Kidney glomerular epithelial cell (primary cell): Measurements from ENCODE around the gene DTNB.

Experiments used
- DNase-seq: peaks from one replicate; lab custom pipeline; 2025; lab: John Stamatoyannopoulos, UW

Gene DTNB

GRCh38 chr2:25341011-25341727 lies 332.2 kb downstream of the DTNB start:
- DNase-seq, result no peak

- no peak for DNase-seq
These were observed 333.0 kb downstream of the DTNB start for GRCh38 chr2:25340181-25340921.

- no peak for DNase-seq
These were observed 333.6 kb downstream of the DTNB start for GRCh38 chr2:25339791-25340180.

- no peak for DNase-seq
These were observed 334.1 kb downstream of the DTNB start for GRCh38 chr2:25339211-25339674.

- DNase-seq, result no peak
These were observed 335.0 kb downstream of the DTNB start for GRCh38 chr2:25338401-25338800.

- no peak for DNase-seq
These were observed 335.5 kb downstream of the DTNB start for GRCh38 chr2:25337891-25338290.

- no peak for DNase-seq
These were observed 336.1 kb downstream of the DTNB start for GRCh38 chr2:25337276-25337675.

GRCh38 chr2:25336383-25336841 lies 337.0 kb downstream of the DTNB start:
- no peak for DNase-seq

GRCh38 chr2:25335971-25336370 lies 337.4 kb downstream of the DTNB start:
- DNase-seq, result no peak

- DNase-seq, result no peak
These were observed 338.2 kb downstream of the DTNB start for GRCh38 chr2:25335204-25335603.

- DNase-seq, result no peak
These were observed 338.9 kb downstream of the DTNB start for GRCh38 chr2:25334482-25334881.

GRCh38 chr2:25333981-25334380 lies 339.4 kb downstream of the DTNB start:
- no peak for DNase-seq

GRCh38 chr2:25332571-25332970 lies 340.8 kb downstream of the DTNB start:
- DNase-seq, result no peak

GRCh38 chr2:25331686-25332365 lies 341.6 kb downstream of the DTNB start:
- DNase-seq, result no peak

GRCh38 chr2:25330937-25331336 lies 342.4 kb downstream of the DTNB start:
- DNase-seq, result no peak

- DNase-seq, result no peak
These were observed 343.1 kb downstream of the DTNB start for GRCh38 chr2:25330273-25330672.

GRCh38 chr2:25328152-25329085 lies 345.0 kb downstream of the DTNB start:
- DNase-seq, result no peak
